Neural cell (in vitro differentiated cells): ENCODE results near the gene RUNDC3A. TPM values are rescaled to one million over a fixed set of nuclear protein-coding genes. Genes with fewer than 3 reads are reported as not detected.

Experiments
- H2AFZ ChIP-seq: fragments of 200-600, 300-800 bp; sonication (generic), shearing (Covaris generic); 2 replicates; pipeline ENCODE4 v1.6.0; 2014; ENCODE audit warnings: low read depth, mild to moderate bottlenecking, antibody characterized with exemption, low read length, moderate library complexity
- H3F3A ChIP-seq: fragments of 200-600 bp; shearing (Covaris generic); 2 replicates; pipeline ENCODE4 v1.6.1; 2016; ENCODE audit warnings: mild to moderate bottlenecking, moderate library complexity, mixed read lengths, antibody characterized with exemption, low read length; ENCODE audit not compliant: insufficient read depth, poor library complexity, severe bottlenecking
- H3K27ac ChIP-seq: fragments of 200-600, 300-800 bp; sonication (generic), shearing (Covaris generic); 2 replicates; pipeline ENCODE4 v1.5.1; 2014; ENCODE audit warnings: mild to moderate bottlenecking, low read length, moderate library complexity
- H3K27me3 ChIP-seq: fragments of 300-800, 200-600 bp; sonication (generic), shearing (Covaris generic); 2 replicates; pipeline ENCODE4 v1.6.0; 2014; ENCODE audit warnings: mild to moderate bottlenecking, low read depth, low read length, moderate library complexity; ENCODE audit not compliant: insufficient read depth
- H3K36me3 ChIP-seq: fragments of 300-800, 200-600 bp; sonication (generic), shearing (Covaris generic); 2 replicates; pipeline ENCODE4 v1.5.1; 2014; ENCODE audit warnings: mild to moderate bottlenecking, antibody characterized with exemption, low read length, moderate library complexity; ENCODE audit not compliant: insufficient read depth
- H3K4me2 ChIP-seq: fragments of 300-800, 200-600 bp; sonication (generic), shearing (Covaris generic); 2 replicates; pipeline ENCODE4 v1.6.0; 2014; ENCODE audit warnings: mild to moderate bottlenecking, low read length
- H3K4me3 ChIP-seq: fragments of 300-800, 200-600 bp; sonication (generic), shearing (Covaris generic); 2 replicates; pipeline ENCODE4 v1.5.1; 2014; ENCODE audit warnings: mild to moderate bottlenecking, low read length, moderate library complexity
- H3K79me2 ChIP-seq: fragments of 200-600 bp; shearing (Covaris generic); replicated peaks from 2 replicates; pipeline ENCODE4 v1.6.0; 2014; ENCODE audit warnings: mild to moderate bottlenecking, low read length, moderate library complexity; ENCODE audit not compliant: insufficient read depth
- H3K9ac ChIP-seq: fragments of 300-800, 200-600 bp; sonication (generic), shearing (Covaris generic); 2 replicates; pipeline ENCODE4 v1.6.1; 2016; ENCODE audit warnings: mild to moderate bottlenecking, low read length, mixed read lengths
- H3K9me2 ChIP-seq: fragments of 200-600 bp; shearing (Covaris generic); 2 replicates; pipeline ENCODE4 v1.6.1; 2016; ENCODE audit warnings: mild to moderate bottlenecking, low read length, mixed read lengths; ENCODE audit not compliant: insufficient read depth
- H3K9me3 ChIP-seq: fragments of 200-600, 300-800 bp; sonication (generic), shearing (Covaris generic); 2 replicates; pipeline ENCODE4 v1.6.1; 2016; ENCODE audit warnings: mild to moderate bottlenecking, mixed run types, low read length, moderate library complexity, mixed read lengths
- H4K20me1 ChIP-seq: fragments of 200-600 bp; shearing (Covaris generic); 2 replicates; pipeline ENCODE4 v1.6.1; 2016; ENCODE audit warnings: mild to moderate bottlenecking, mixed run types; ENCODE audit not compliant: insufficient read depth
- EP300 ChIP-seq: fragments of 450-650 bp; conservative IDR thresholded peaks from 2 replicates; pipeline ENCODE4 v1.6.1; 2014; ENCODE audit warnings: antibody characterized with exemption, mild to moderate bottlenecking, moderate library complexity; ENCODE audit not compliant: poor library complexity, severe bottlenecking
- EZH2 ChIP-seq: fragments of 200-600, 300-800 bp; shearing (Covaris generic), sonication (generic); IDR thresholded peaks from 2 replicates; pipeline ENCODE4 v1.6.1; 2014; ENCODE audit warnings: antibody characterized with exemption, low read length, borderline replicate concordance, mild to moderate bottlenecking; ENCODE audit not compliant: insufficient read depth, poor library complexity, severe bottlenecking
- MXI1 ChIP-seq: fragments of 450-650 bp; conservative IDR thresholded peaks from 2 replicates; pipeline ENCODE4 v1.6.1; 2014; ENCODE audit warnings: antibody characterized with exemption, mild to moderate bottlenecking; ENCODE audit not compliant: poor library complexity, severe bottlenecking
- POLR2AphosphoS5 ChIP-seq: IDR thresholded peaks from 2 replicates; pipeline ENCODE4 v1.6.1; 2012
- RAD21 ChIP-seq: fragments of 450-650 bp; conservative IDR thresholded peaks from 2 replicates; pipeline ENCODE4 v1.6.1; 2014; ENCODE audit warnings: antibody characterized with exemption, mild to moderate bottlenecking, moderate library complexity
- SMC3 ChIP-seq: fragments of 450-650 bp; conservative IDR thresholded peaks from 2 replicates; pipeline ENCODE4 v1.6.1; 2014; ENCODE audit warnings: antibody characterized with exemption, mild to moderate bottlenecking, moderate library complexity; ENCODE audit not compliant: poor library complexity
- TAF1 ChIP-seq: IDR thresholded peaks from 2 replicates; pipeline ENCODE4 v1.6.1; 2012; ENCODE audit warnings: low read depth
- polyA plus RNA-seq: library from polyadenylated mRNA; depleted of rRNA; stranded (reverse); fragments of >200 nt; gene quantifications from 2 replicates; pipeline ENCODE4 v1.2.3, GENCODE V29; 2014
- TF ChIP-seq, protein P1 (sequence below): fragments of 450-650 bp; IDR thresholded peaks from 2 replicates; pipeline ENCODE4 v1.5.1; 2014; ENCODE audit warnings: antibody characterized with exemption, mild to moderate bottlenecking, moderate library complexity; ENCODE audit not compliant: poor library complexity, severe bottlenecking
- TF ChIP-seq, protein P2 (sequence below): IDR thresholded peaks from 2 replicates; pipeline ENCODE4 v1.6.1; 2012; ENCODE audit warnings: borderline replicate concordance

The RUNDC3A gene
- polyA plus RNA-seq, 1 donor from 2014 or later = 279 TPM

DNA sequence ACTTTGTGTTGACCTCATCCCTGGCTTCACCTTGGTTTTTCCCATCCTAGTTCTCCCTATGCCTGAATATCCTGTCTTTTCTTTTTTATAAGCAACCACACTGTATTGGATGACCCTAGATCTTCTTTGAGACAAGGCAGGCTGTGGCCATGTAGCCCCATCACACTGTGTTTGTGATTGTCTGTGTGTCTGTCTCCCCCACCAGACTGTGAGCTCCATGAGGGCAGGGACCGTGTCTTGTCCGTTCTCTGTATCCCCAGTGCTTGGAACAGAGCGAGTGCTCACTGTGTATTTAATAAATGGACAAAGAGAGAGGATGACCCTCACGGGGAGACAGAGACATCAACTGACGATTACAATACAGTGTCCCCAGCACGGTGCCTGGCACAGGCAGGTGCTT is 9.1 kb downstream of the RUNDC3A start:
- Histone ChIP-seq H2AFZ (no peak overlapping the region), H3K9me2 (no peaks in the 10 kb centered on the region), H3K36me3 (peaks cover 12% of the 10 kb centered on the region), H3K27ac (no peak overlapping the region), H3K79me2 (no peaks in the 10 kb centered on the region), H3K4me2 (no peak overlapping the region), H3K27me3 (peaks cover 18% of the 10 kb centered on the region), H3K4me3 (no peak overlapping the region), H3K9ac (no peak overlapping the region), H3F3A (no peaks in the 10 kb centered on the region), H4K20me1 (no peaks in the 10 kb centered on the region), H3K9me3 (no peaks in the 10 kb centered on the region)
- no peak for TF ChIP-seq TAF1

DNA sequence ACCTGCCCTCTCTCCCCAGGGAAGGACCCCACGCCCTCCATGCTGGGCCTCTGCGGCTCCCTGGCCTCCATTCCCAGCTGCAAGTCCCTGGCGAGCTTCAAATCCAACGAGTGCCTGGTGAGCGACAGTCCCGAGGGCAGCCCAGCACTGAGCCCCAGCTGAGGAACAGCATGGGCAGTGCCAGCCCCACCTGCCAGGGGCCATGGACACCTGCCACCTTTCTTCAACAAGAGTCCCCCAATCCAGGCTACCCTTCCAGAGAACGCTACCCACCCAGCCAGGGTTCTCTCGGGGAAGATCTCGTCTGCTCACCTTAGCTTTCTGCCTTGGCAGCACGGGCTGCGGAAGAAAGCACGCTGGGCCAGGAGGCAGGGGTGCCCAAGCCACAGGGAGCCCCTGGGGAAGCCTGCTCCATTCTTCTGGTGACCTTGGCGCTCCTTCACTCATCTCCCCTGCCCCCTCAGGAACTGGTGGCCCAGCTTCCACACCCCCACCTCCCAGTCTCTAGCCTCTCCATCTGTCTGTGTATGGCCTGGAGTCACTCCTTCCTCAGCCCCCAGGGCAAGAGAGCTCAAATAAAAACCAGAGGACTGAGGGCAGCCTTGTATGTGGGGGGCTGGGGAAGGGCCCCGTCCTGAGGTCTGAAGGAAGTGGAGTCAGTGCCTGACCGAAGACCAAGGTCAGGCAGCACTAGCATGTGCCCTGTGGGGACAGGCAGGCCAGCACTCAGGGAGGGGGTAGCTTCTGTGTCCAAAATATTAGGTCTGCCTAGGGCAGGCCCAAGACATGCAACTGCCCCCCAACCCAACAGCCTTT is 9.9 kb downstream of the RUNDC3A start:
- H3K79me2 ChIP-seq = no peaks in the 10 kb centered on the region
- peaks cover 12% of the 10 kb centered on the region for H3K36me3 ChIP-seq
- TF ChIP-seq POLR2AphosphoS5 = no peak
- no peak for TF ChIP-seq EP300
- TF ChIP-seq, protein P1, sequence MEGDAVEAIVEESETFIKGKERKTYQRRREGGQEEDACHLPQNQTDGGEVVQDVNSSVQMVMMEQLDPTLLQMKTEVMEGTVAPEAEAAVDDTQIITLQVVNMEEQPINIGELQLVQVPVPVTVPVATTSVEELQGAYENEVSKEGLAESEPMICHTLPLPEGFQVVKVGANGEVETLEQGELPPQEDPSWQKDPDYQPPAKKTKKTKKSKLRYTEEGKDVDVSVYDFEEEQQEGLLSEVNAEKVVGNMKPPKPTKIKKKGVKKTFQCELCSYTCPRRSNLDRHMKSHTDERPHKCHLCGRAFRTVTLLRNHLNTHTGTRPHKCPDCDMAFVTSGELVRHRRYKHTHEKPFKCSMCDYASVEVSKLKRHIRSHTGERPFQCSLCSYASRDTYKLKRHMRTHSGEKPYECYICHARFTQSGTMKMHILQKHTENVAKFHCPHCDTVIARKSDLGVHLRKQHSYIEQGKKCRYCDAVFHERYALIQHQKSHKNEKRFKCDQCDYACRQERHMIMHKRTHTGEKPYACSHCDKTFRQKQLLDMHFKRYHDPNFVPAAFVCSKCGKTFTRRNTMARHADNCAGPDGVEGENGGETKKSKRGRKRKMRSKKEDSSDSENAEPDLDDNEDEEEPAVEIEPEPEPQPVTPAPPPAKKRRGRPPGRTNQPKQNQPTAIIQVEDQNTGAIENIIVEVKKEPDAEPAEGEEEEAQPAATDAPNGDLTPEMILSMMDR = no peak
- no peak for TF ChIP-seq SMC3
- no peak for TF ChIP-seq TAF1
- no peak for TF ChIP-seq RAD21
- TF ChIP-seq, protein P2, sequence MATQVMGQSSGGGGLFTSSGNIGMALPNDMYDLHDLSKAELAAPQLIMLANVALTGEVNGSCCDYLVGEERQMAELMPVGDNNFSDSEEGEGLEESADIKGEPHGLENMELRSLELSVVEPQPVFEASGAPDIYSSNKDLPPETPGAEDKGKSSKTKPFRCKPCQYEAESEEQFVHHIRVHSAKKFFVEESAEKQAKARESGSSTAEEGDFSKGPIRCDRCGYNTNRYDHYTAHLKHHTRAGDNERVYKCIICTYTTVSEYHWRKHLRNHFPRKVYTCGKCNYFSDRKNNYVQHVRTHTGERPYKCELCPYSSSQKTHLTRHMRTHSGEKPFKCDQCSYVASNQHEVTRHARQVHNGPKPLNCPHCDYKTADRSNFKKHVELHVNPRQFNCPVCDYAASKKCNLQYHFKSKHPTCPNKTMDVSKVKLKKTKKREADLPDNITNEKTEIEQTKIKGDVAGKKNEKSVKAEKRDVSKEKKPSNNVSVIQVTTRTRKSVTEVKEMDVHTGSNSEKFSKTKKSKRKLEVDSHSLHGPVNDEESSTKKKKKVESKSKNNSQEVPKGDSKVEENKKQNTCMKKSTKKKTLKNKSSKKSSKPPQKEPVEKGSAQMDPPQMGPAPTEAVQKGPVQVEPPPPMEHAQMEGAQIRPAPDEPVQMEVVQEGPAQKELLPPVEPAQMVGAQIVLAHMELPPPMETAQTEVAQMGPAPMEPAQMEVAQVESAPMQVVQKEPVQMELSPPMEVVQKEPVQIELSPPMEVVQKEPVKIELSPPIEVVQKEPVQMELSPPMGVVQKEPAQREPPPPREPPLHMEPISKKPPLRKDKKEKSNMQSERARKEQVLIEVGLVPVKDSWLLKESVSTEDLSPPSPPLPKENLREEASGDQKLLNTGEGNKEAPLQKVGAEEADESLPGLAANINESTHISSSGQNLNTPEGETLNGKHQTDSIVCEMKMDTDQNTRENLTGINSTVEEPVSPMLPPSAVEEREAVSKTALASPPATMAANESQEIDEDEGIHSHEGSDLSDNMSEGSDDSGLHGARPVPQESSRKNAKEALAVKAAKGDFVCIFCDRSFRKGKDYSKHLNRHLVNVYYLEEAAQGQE = no peak
- TF ChIP-seq MXI1 = no peak
- no peak for TF ChIP-seq EZH2
- H3F3A ChIP-seq = no peaks in the 10 kb centered on the region
- no peaks in the 10 kb centered on the region for H3K9me2 ChIP-seq
- H4K20me1 ChIP-seq = no peaks in the 10 kb centered on the region
- H3K4me3 ChIP-seq = no peak overlapping the region
- H3K27me3 ChIP-seq = peaks cover 18% of the 10 kb centered on the region
- H3K4me2 ChIP-seq = no peak overlapping the region
- no peak overlapping the region for H3K27ac ChIP-seq
- no peak overlapping the region for H2AFZ ChIP-seq
- H3K9me3 ChIP-seq = no peaks in the 10 kb centered on the region
- no peak overlapping the region for H3K9ac ChIP-seq
